OCI-LY1 (cell line): Measurements from ENCODE around the gene PDIK1L.

Source experiments
- H2AFZ ChIP-seq: fragments of 200-600 bp; sonication (generic), shearing (Covaris generic); 2 replicates; pipeline ENCODE4 v1.6.0; 2014; ENCODE audit warnings: antibody characterized with exemption, mild to moderate bottlenecking, low read length
- H3F3A ChIP-seq: fragments of 200-600 bp; sonication (generic), shearing (Covaris generic); 2 replicates; pipeline ENCODE4 v1.6.0; 2014; ENCODE audit warnings: mild to moderate bottlenecking, antibody characterized with exemption, low read length, moderate library complexity; ENCODE audit not compliant: insufficient read depth
- H3K27ac ChIP-seq: fragments of 200-600 bp; sonication (generic); 2 replicates; pipeline ENCODE4 v1.5.1; 2014; ENCODE audit warnings: low read length, mixed run types, mild to moderate bottlenecking, low read depth; ENCODE audit not compliant: poor library complexity, severe bottlenecking
- H3K27me3 ChIP-seq: fragments of 200-600 bp; sonication (generic); 2 replicates; pipeline ENCODE4 v1.6.0; 2014; ENCODE audit warnings: antibody characterized with exemption, mild to moderate bottlenecking, low read length, moderate library complexity; ENCODE audit not compliant: insufficient read depth
- H3K36me3 ChIP-seq: fragments of 200-600 bp; sonication (generic); 2 replicates; pipeline ENCODE4 v1.6.1; 2014; ENCODE audit warnings: mild to moderate bottlenecking, antibody characterized with exemption, low read length, moderate library complexity, mixed read lengths; ENCODE audit not compliant: insufficient read depth
- H3K4me1 ChIP-seq: fragments of 200-600 bp; sonication (generic); 2 replicates; pipeline ENCODE4 v1.5.1; 2014; ENCODE audit warnings: mild to moderate bottlenecking, low read length, moderate library complexity; ENCODE audit not compliant: insufficient read depth, severe bottlenecking
- H3K4me2 ChIP-seq: fragments of 200-600 bp; sonication (generic), shearing (Covaris generic); 2 replicates; pipeline ENCODE4 v1.6.1; 2014; ENCODE audit warnings: low read length
- H3K4me3 ChIP-seq: fragments of 200-600 bp; sonication (generic); 2 replicates; pipeline ENCODE4 v1.5.1; 2014; ENCODE audit warnings: low read length, low read depth, mild to moderate bottlenecking, mixed read lengths; ENCODE audit not compliant: poor library complexity, severe bottlenecking
- H3K79me2 ChIP-seq: fragments of 200-600 bp; shearing (Covaris generic); 2 replicates; pipeline ENCODE4 v1.6.1; 2016; ENCODE audit warnings: mixed run types, low read length, mixed read lengths; ENCODE audit not compliant: insufficient read depth
- H3K9ac ChIP-seq: fragments of 200-600 bp; sonication (generic), shearing (Covaris generic); 2 replicates; pipeline ENCODE4 v1.6.1; 2014; ENCODE audit warnings: mild to moderate bottlenecking, low read length, mixed read lengths
- H3K9me2 ChIP-seq: fragments of 200-600 bp; sonication (generic), shearing (Covaris generic); 2 replicates; pipeline ENCODE4 v1.6.1; 2014; ENCODE audit warnings: low read depth, mild to moderate bottlenecking, low read length, mixed read lengths
- H3K9me3 ChIP-seq: fragments of 200-600 bp; shearing (Covaris generic); 2 replicates; pipeline ENCODE4 v1.6.1; 2014; ENCODE audit warnings: low read length, mixed read lengths
- H4K20me1 ChIP-seq: fragments of 200-600 bp; sonication (generic), shearing (Covaris generic); 2 replicates; pipeline ENCODE4 v1.6.0; 2016; ENCODE audit warnings: mild to moderate bottlenecking, low read length; ENCODE audit not compliant: insufficient read depth
- CTCF ChIP-seq: fragments of 200-600 bp; sonication (generic), shearing (Covaris generic); IDR thresholded peaks from 2 replicates; pipeline ENCODE4 v1.5.1; 2017; ENCODE audit warnings: mild to moderate bottlenecking, antibody characterized with exemption, low read length, moderate library complexity, mixed read lengths
- EZH2 ChIP-seq: fragments of 200-600 bp; sonication (generic), shearing (Covaris generic); IDR thresholded peaks from 2 replicates; pipeline ENCODE4 v1.8.0; 2017; ENCODE audit warnings: borderline replicate concordance, mixed run types, mild to moderate bottlenecking, antibody characterized with exemption, low read length, moderate library complexity, mixed read lengths

The PDIK1L gene

GRCh38 chr1:26162220-26162709 is 50.6 kb downstream of the PDIK1L start:
- no peak overlapping the region for H2AFZ ChIP-seq

GRCh38 chr1:26163684-26164035 is 52.0 kb downstream of the PDIK1L start:
- no peaks in the 10 kb centered on the region for H3K36me3 ChIP-seq
- H2AFZ ChIP-seq, result no peak overlapping the region
- TF ChIP-seq EZH2, result no peak
- no peak for TF ChIP-seq CTCF
- H3K79me2 ChIP-seq, result no peaks in the 10 kb centered on the region
- H3K9me2 ChIP-seq, result no peaks in the 10 kb centered on the region
- H3K4me3 ChIP-seq, result peak overlapping the region; percentile 49
- H3K9me3 ChIP-seq, result no peaks in the 10 kb centered on the region
- no peaks in the 10 kb centered on the region for H3F3A ChIP-seq
- peaks cover 7% of the 10 kb centered on the region; the same call in 1 of the 2 replicates for H3K27me3 ChIP-seq
- no peaks in the 10 kb centered on the region for H4K20me1 ChIP-seq
- H3K9ac ChIP-seq, result no peak overlapping the region
- H3K4me2 ChIP-seq, result peak overlapping the region; percentile 61
- H3K4me1 ChIP-seq, result peaks cover 13% of the 10 kb centered on the region
- H3K27ac ChIP-seq, result no peak overlapping the region

More at GRCh38 chr1:26162220-26162709, 50.6 kb downstream of the PDIK1L start:
- Histone ChIP-seq H4K20me1 (no peaks in the 10 kb centered on the region), H3K4me3 (no peak overlapping the region), H3K79me2 (no peaks in the 10 kb centered on the region), H3K4me1 (peaks cover 13% of the 10 kb centered on the region), H3K9ac (no peak overlapping the region), H3F3A (no peaks in the 10 kb centered on the region), H3K9me3 (no peaks in the 10 kb centered on the region), H3K9me2 (no peaks in the 10 kb centered on the region), H3K27ac (no peak overlapping the region), H3K27me3 (peaks cover 7% of the 10 kb centered on the region; the same call in 1 of the 2 replicates), H3K36me3 (no peaks in the 10 kb centered on the region), H3K4me2 (peak overlapping the region; percentile 40; the same call in 1 of the 2 replicates)
- TF ChIP-seq CTCF (no peak), EZH2 (no peak)

DNA sequence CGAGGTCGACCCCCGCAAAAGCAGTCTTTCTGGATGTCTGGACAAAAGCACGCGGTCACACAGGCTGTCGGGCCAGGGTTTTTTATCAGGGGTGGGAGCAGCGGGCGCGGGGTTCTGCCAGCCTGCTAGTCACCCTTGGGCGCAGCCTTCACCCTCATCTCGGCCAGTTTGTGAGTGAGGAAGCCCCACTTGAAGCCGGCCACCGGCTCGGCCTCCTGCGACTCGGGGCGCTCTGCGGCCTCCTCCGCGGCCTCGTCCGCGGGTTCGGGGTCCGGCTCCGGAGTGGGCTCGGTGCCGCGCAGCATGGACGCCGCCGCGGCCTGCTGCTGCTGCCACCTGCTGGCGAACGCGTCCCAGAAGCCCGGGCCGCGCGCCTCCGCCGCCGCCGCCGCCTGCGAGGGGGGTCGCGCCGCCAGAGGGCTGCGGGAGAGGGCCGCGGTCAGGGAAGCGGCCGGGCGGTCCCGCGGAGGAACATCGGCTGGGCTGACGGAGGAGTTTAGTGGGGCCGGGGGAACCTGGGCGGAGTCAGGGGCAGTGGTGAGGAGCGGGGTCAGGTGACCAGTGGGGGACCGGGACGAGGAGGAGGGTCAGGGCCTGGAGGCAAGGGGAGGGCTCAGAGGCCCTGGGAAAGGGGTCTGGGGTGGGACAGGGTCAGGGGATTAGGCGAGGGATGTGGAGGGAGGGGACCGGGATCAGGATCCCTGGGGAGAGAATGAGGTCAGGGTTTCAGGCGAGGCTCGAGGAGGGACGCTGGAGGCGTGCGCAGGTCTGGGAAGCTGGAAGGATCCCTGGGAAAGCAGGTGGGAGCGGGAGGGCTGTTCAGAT is 52.6 kb downstream of the PDIK1L start:
- no peaks in the 10 kb centered on the region for H3K79me2 ChIP-seq
- TF ChIP-seq CTCF (peak; percentile 55), EZH2 (no peak)
- H3K4me1 ChIP-seq, result peaks cover 13% of the 10 kb centered on the region
- no peak overlapping the region for H3K27ac ChIP-seq
- no peaks in the 10 kb centered on the region for H3K36me3 ChIP-seq
- no peaks in the 10 kb centered on the region for H4K20me1 ChIP-seq
- H2AFZ ChIP-seq, result no peak overlapping the region
- H3K9me2 ChIP-seq, result no peaks in the 10 kb centered on the region
- peak overlapping the region; percentile 61 for H3K4me2 ChIP-seq
- H3K9me3 ChIP-seq, result no peaks in the 10 kb centered on the region
- peak overlapping the region; percentile 49 for H3K4me3 ChIP-seq
- H3F3A ChIP-seq, result no peaks in the 10 kb centered on the region
- no peak overlapping the region; the same call in 1 of the 2 replicates for H3K9ac ChIP-seq
- H3K27me3 ChIP-seq, result peaks cover 7% of the 10 kb centered on the region; the same call in 1 of the 2 replicates
